GM20000 (cell line): ENCODE measurements around the gene SV2A.
"Not testable (repeated sequence)": the region's sequence is repeated elsewhere in the genome, so short reads cannot be mapped to it uniquely, and the experiment has no call there.

ENCODE experiments used
- DNase-seq: peaks from one replicate; pipeline ENCODE4 v3.0.0; 2012; ENCODE audit warnings: low spot score
- TF ChIP-seq, protein P1 (sequence below): IDR thresholded peaks from 2 replicates; pipeline ENCODE4 v1.5.1; 2012; ENCODE audit warnings: mild to moderate bottlenecking, control low read depth; ENCODE audit errors: extremely low read depth, missing control alignments

The SV2A gene

DNA sequence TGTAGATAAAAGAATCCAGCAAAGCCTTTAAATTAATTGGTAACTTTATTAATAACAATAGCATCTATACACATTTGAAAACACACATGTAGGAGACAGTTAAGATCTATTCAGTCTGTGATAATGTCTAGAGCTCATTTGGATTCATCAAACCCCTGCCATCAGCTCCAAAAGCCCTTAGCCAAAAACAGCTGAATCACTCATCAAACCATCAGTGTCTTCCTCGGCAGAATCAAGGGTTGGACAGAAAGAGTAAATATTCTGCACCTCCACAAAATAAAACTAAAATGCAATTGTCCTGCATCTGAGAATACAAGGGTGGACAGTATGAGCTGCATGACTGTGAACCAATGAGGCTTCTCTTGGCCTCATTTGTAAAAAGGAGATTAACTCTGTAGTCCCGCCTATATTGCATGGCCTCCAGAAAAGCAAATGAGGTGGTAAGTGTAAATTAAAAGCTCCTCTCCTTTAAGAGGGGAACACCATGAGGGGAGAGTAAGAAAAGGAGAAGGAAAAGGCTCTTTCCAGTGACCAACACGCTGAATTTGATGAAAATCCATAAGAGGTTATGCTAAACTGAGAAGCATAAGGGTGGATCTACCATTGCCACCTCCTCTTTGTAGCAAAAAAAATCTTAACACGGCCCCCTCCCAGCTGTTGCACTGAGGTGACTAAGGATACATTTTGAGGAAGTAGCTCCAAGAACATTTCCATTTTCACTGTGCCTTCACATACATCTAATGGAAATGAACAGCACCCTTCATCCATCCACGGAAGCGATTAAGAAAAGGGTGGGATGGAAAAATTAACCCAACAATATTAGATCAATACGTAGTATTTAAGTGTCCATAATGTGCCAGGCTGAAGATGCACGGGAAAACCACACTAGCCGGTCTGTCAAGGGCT is 33.0 kb downstream of the SV2A start:
- TF ChIP-seq, protein P1, sequence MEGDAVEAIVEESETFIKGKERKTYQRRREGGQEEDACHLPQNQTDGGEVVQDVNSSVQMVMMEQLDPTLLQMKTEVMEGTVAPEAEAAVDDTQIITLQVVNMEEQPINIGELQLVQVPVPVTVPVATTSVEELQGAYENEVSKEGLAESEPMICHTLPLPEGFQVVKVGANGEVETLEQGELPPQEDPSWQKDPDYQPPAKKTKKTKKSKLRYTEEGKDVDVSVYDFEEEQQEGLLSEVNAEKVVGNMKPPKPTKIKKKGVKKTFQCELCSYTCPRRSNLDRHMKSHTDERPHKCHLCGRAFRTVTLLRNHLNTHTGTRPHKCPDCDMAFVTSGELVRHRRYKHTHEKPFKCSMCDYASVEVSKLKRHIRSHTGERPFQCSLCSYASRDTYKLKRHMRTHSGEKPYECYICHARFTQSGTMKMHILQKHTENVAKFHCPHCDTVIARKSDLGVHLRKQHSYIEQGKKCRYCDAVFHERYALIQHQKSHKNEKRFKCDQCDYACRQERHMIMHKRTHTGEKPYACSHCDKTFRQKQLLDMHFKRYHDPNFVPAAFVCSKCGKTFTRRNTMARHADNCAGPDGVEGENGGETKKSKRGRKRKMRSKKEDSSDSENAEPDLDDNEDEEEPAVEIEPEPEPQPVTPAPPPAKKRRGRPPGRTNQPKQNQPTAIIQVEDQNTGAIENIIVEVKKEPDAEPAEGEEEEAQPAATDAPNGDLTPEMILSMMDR: no peak
- DNase-seq: no peak

DNA sequence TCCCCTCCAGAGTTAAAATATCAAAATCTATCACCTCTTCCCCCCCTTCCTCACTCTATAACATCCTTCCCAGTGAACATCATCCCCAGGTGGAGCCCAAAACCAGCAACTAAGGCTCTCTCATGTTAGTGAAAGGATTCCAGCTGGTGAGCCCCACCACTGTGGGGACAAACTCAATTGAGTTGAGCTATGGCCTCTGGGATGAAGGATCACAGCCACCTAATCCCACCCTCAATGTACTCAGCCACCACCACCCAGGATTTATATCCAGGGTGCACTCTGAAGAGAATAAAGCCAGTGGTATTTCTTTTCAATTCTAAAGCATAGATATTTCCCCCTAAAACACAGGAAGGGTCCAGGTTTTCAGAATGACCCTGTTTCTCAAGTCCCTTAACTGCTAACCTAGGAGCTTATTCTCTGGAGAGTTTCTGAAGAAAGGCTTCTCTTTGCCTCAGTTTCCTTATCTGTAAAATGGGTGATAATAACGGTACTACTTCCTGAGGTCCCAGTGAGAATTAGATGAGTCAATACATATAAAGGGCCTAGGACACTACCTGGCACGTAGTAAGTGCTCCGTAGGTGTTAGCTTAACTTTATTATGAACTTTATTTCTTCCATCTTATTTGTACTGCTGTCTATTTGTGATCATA is 33.9 kb downstream of the SV2A start:
- no peak for DNase-seq
- TF ChIP-seq, protein P1: no peak

DNA sequence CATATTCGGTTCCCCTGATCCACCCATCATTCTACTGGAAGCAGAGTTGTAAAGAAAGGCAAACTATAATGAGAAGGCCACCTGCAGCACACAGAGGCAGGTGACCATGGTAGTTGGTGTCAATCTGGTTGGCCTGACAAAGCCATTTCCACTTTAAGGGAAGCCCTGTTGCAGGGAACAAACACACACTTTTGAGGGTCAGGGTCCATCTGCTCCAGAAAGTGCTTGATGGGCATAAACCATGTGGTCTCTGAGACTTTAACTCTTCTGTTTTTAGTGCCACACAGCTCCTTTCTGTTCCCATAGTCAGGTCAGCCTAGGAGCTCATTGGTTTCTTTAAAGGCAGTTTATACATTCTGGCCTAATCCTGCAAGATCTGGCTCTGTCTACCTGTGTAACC is 35.8 kb downstream of the SV2A start:
- TF ChIP-seq, protein P1: no peak
- DNase-seq: no peak

DNA sequence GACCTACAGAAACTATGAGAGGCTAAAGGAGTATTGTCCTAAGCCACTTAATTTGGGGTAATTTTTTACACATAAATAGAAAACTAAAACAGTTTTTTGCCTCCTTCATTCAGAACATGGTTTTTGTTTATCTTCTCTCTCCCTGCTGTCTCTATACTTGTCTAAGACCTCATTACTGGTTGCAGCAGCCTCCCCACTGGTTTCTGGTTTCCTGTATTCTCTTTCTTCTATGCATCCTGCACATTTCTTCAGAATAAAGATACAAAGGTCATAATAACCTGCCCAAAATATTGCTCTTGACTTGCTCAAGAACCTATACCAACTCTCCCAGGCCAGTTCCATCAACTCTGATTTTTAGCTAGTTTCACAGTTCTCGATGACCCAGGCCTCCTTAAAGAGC is 38.1 kb downstream of the SV2A start:
- no peak for DNase-seq
- TF ChIP-seq, protein P1: no peak

DNA sequence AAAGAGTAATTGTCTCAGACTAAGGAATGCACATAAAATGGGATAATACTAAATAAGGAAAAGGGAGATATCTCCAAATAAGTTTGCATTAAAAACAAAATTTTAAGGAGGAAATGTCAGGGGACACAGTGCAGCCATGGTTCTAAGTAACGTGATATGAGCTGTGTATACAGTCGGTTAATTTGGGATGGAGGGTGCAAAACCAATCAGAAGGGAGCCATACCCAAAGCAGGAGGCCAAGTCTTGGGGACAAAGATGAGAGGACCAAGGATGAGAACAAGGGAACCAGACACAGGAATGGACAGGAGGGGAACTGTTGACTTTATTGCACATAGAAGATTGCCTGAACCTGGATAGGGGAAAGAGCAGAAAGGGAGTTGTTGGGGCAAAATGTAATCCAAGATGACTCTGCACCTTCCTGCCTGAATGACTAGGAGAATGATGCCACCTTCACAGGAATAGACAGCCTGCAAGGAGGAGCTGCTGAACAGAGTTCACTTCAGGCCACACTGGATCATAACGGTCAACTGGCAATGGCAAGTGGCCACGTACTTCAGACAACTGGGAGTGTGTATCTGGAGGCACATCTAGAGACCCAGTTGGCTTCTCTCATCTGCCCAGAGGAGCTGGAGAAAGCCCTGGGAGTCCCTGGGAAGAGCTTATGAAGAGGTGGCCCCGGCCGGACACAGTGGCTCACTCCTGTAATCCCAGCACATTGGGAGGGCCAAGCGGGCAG is 40.3 kb downstream of the SV2A start:
- DNase-seq: no peak
- TF ChIP-seq, protein P1: no peak

DNA sequence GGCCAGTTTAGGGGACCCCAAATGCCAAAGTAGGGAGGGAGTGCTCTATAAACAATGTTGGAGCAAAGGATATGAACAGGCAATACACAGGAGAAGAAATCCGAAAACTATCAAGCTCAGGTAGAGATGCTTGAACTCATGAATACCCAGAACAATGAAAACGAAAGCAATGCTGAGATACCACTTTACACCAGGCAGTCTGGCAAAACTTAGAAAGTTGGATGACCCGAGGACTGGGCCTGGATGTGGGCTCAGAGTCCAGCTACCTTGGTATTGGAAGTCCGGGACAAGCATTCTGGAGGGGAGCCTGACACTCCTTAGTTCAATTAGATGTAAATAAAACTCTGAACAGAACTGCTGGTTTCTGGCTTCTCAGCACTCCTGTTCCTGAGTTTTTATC is 44.6 kb downstream of the SV2A start:
- DNase-seq: not testable (repeated sequence)

DNA sequence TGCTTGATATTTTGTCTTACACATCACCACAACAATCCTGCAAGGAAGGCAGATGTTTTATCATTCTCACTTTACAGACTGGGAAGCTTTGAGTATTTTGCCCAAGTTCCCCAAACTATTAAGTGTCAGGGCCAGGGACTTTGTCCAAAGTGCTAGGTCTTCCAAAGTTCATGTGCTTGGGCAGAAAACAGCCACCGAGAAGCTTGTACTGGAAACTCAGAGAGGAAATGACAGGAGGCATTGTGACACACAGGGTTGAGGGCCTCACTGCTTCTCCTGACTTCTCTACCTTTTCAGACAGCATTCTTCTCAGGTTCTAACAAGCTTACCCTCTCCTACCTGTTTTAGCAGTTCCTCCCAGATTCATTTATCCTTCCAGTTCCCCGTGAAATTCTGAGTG is 50.8 kb downstream of the SV2A start:
- DNase-seq: not testable (repeated sequence)

DNA sequence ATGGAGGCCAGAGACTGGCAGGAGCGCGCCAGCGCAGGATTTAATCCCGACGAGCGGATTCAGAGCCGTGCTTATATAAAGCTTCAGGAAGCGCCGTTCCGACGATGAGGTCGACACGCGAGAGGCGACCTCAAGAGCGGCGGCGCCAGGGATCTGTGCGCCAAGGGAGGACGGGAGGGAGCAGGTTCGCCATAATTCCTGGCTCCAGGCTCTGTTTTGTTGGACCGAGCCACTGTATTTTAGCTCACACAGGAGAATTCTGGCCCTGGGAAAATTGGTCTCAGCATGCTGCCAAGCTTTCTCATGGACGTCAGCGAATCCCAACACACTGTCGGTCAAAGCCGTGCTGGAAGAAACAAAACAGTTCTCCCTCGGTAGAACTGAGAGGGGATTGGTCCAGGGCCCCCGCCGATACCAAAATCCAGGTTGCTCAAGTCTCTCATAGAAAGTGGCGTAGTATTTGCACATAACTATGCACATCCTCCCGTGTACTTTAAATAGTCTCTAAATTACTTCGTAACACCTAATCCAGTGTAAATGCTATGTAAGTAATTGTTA is 56.1 kb downstream of the SV2A start:
- DNase-seq: not testable (repeated sequence)

DNA sequence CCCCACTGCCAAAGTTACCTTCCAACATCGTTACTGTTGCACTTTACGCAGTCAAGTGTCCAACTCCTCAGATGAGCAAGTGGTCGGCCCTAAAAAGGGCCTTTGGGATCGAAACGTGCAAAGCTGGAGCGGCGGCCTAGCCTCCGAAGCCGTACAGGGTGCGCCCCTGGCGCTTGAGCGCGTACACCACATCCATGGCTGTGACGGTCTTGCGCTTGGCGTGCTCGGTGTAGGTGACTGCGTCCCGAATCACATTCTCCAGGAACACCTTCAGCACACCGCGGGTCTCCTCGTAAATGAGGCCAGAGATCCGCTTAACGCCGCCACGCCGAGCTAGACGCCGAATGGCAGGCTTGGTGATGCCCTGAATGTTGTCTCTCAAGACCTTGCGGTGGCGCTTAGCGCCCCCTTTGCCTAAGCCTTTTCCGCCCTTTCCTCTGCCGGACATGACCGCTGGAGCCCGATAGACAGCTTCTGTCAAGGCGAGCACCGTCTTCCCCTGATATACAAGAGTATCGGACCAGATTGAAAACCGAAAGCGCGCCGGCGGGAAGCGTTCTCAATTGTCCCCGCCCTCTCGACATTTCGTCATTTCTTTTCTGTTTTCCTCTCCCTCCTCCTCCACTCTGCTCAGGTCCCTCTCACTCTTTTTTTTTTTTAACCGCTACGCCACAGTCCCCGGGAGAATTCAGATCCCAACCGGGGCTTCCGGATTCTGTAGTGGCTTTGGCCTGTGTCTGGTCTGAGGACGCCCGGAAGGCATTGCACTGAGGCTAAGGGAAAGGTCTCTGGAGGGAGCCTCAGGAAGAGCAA is 56.8 kb downstream of the SV2A start:
- DNase-seq: not testable (repeated sequence)

DNA sequence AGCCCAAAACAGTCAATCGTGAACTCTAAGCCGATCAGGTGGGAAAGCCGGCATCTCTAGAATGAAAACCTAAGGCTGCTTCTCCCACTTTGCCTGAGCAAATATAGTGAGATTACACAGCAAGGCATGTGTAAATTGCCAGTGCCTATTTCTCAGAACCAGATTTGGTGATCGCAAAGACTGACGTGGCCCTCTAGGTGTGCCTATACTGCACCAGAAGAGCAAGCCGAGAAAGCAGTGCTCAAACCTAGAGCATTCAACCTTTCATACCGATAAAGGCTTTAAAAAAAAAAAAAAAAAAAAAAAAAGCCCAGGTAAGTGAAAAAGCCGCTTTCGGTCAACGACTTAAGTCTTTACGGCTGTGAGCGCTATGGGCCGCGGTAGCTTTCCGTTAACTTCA is 57.4 kb downstream of the SV2A start:
- DNase-seq: not testable (repeated sequence)
